ENCODE measurements around the gene ERCC8. TPM values are rescaled to one million over a fixed set of nuclear protein-coding genes. Genes with fewer than 3 reads are reported as not detected.
A peak's percentile ranks its signal among the peaks of the same experiment; 100 is the strongest.

Gene ERCC8
- total and polyA plus RNA-seq, 2 of the 13 experiments (the other 11 are each of a cell fraction or from before 2014, with no cell fraction given), result 24.4 to 35.2 TPM

DNA sequence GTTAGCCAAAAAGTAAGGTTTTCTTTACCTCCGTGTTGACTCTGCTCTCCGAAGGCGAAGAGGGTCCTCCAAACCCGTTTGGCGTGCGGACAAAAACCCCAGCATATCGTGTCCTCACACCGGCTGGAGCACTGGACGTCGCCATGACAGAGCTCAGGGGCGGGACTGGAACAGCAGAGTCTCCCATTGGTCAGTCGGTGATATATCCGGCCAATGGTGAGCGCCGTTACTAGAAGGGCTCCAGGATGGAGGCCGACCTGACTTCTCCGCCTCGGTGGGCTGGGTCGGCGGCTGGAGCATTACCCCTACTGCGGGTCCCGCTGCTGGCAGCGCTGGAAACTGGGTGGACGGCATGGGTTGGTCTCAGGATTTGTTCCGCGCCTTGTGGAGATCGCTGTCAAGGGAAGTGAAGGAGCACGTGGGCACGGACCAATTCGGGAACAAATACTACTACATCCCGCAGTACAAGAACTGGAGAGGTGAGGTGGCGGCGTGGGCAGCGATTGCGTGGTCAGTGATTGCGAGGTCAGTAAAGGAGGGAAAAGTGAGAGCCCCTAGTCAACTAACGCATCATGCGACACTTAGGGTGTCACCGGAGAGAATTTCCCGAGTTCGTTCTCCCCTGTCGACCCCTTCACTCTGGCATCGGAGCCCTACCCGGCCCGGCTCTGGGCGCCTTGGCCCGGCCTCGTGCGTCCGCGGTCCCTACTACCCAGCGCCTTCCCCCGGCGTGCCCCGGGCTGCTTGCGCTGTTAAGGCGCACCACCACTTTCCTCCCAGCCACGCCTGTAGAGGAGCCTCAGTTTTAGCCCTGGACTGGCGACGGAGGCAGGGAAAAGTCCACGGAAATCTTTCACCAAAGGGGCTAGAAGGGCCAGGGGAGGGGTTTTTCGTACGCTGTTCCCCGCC is at the start of gene ERCC8, which contains the start of gene NDUFAF2 (continued):
- TF ChIP-seq, protein P1, sequence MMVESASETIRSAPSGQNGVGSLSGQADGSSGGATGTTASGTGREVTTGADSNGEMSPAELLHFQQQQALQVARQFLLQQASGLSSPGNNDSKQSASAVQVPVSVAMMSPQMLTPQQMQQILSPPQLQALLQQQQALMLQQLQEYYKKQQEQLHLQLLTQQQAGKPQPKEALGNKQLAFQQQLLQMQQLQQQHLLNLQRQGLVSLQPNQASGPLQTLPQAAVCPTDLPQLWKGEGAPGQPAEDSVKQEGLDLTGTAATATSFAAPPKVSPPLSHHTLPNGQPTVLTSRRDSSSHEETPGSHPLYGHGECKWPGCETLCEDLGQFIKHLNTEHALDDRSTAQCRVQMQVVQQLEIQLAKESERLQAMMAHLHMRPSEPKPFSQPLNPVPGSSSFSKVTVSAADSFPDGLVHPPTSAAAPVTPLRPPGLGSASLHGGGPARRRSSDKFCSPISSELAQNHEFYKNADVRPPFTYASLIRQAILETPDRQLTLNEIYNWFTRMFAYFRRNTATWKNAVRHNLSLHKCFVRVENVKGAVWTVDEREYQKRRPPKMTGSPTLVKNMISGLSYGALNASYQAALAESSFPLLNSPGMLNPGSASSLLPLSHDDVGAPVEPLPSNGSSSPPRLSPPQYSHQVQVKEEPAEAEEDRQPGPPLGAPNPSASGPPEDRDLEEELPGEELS (CRISPR knock-in tag; IDR thresholded peaks at IDR 0.05), result peak; percentile 29; the same call in 1 of the 2 replicates
- no peak for TF ChIP-seq MAZ (IDR thresholded peaks at IDR 0.05; ENCODE audit: borderline replicate concordance, low read depth, low read length)
- TF ChIP-seq MAZ (CRISPR knock-in tag; IDR thresholded peaks at IDR 0.05; ENCODE audit: low read depth), result peak; percentile 66
- no peak for TF ChIP-seq FOXK2 (IDR thresholded peaks at IDR 0.05)
- no peak for TF ChIP-seq ZNF251 (CRISPR knock-in tag; IDR thresholded peaks at IDR 0.05)
- peak; percentile 66 for TF ChIP-seq HOXA3 (CRISPR knock-in tag; IDR thresholded peaks at IDR 0.05)
- TF ChIP-seq ZNF652 (CRISPR knock-in tag; IDR thresholded peaks at IDR 0.05; ENCODE audit: borderline replicate concordance, low read depth), result no peak
- TF ChIP-seq XRCC5 (optimal IDR thresholded peaks at IDR 0.05; ENCODE audit: low read length), result peak; percentile 43
- no peak for TF ChIP-seq EHMT2 (IDR thresholded peaks at IDR 0.05; ENCODE audit: borderline replicate concordance, low read depth, low read length)
- TF ChIP-seq, protein P2, sequence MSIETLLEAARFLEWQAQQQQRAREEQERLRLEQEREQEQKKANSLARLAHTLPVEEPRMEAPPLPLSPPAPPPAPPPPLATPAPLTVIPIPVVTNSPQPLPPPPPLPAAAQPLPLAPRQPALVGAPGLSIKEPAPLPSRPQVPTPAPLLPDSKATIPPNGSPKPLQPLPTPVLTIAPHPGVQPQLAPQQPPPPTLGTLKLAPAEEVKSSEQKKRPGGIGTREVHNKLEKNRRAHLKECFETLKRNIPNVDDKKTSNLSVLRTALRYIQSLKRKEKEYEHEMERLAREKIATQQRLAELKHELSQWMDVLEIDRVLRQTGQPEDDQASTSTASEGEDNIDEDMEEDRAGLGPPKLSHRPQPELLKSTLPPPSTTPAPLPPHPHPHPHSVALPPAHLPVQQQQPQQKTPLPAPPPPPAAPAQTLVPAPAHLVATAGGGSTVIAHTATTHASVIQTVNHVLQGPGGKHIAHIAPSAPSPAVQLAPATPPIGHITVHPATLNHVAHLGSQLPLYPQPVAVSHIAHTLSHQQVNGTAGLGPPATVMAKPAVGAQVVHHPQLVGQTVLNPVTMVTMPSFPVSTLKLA (IDR thresholded peaks at IDR 0.05), result no peak
- TF ChIP-seq IKZF4 (CRISPR knock-in tag; IDR thresholded peaks at IDR 0.05; ENCODE audit: borderline replicate concordance, low read depth, not compliant biosample characterization), result peak; percentile 48
- TF ChIP-seq NKX3-1 (CRISPR knock-in tag; IDR thresholded peaks at IDR 0.05), result no peak
- TF ChIP-seq, protein P3, sequence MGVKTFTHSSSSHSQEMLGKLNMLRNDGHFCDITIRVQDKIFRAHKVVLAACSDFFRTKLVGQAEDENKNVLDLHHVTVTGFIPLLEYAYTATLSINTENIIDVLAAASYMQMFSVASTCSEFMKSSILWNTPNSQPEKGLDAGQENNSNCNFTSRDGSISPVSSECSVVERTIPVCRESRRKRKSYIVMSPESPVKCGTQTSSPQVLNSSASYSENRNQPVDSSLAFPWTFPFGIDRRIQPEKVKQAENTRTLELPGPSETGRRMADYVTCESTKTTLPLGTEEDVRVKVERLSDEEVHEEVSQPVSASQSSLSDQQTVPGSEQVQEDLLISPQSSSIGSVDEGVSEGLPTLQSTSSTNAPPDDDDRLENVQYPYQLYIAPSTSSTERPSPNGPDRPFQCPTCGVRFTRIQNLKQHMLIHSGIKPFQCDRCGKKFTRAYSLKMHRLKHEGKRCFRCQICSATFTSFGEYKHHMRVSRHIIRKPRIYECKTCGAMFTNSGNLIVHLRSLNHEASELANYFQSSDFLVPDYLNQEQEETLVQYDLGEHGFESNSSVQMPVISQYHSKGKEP (CRISPR knock-in tag; IDR thresholded peaks at IDR 0.05), result no peak
- no peak for TF ChIP-seq ZNF569 (CRISPR knock-in tag; IDR thresholded peaks at IDR 0.05; ENCODE audit: borderline replicate concordance)
- peak; percentile 90 for TF ChIP-seq KMT2B (CRISPR knock-in tag; IDR thresholded peaks at IDR 0.05)
- TF ChIP-seq HNF4G (IDR thresholded peaks at IDR 0.05; ENCODE audit: borderline replicate concordance, low read depth, low read length), result no peak
- no peak for TF ChIP-seq HNF4G (CRISPR knock-in tag; IDR thresholded peaks at IDR 0.05; ENCODE audit: borderline replicate concordance, low read depth)
- TF ChIP-seq CHD4 (IDR thresholded peaks at IDR 0.05; ENCODE audit: borderline replicate concordance, low read length), result no peak
- TF ChIP-seq, protein P4, sequence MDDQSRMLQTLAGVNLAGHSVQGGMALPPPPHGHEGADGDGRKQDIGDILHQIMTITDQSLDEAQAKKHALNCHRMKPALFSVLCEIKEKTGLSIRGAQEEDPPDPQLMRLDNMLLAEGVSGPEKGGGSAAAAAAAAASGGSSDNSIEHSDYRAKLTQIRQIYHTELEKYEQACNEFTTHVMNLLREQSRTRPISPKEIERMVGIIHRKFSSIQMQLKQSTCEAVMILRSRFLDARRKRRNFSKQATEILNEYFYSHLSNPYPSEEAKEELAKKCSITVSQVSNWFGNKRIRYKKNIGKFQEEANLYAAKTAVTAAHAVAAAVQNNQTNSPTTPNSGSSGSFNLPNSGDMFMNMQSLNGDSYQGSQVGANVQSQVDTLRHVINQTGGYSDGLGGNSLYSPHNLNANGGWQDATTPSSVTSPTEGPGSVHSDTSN (CRISPR knock-in tag; IDR thresholded peaks at IDR 0.05; ENCODE audit: borderline replicate concordance), result no peak
- no peak for TF ChIP-seq LCORL (IDR thresholded peaks at IDR 0.05)
- no peak for TF ChIP-seq LCORL (CRISPR knock-in tag; IDR thresholded peaks at IDR 0.05)
- TF ChIP-seq MAF1 (CRISPR knock-in tag; IDR thresholded peaks at IDR 0.05; ENCODE audit: borderline replicate concordance), result no peak
- TF ChIP-seq ZNF773 (CRISPR knock-in tag; IDR thresholded peaks at IDR 0.05; ENCODE audit: borderline replicate concordance), result no peak
- TF ChIP-seq ZFX (CRISPR knock-in tag; IDR thresholded peaks at IDR 0.05; ENCODE audit: low read depth), result peak; percentile 80; the same call in 1 of the 2 replicates
